Stimulated activated naive CD4-positive, alpha-beta T cell (primary cell): ENCODE results near the gene DRD5.
"Not testable (repeated sequence)": the region's sequence is repeated elsewhere in the genome, so short reads cannot be mapped to it uniquely, and the experiment has no call there.

ENCODE experiments used
- DNase-seq, 6 experiments: peaks; one replicate each; lab custom pipeline; 2025; lab: John Stamatoyannopoulos, UW

Gene DRD5

DNA sequence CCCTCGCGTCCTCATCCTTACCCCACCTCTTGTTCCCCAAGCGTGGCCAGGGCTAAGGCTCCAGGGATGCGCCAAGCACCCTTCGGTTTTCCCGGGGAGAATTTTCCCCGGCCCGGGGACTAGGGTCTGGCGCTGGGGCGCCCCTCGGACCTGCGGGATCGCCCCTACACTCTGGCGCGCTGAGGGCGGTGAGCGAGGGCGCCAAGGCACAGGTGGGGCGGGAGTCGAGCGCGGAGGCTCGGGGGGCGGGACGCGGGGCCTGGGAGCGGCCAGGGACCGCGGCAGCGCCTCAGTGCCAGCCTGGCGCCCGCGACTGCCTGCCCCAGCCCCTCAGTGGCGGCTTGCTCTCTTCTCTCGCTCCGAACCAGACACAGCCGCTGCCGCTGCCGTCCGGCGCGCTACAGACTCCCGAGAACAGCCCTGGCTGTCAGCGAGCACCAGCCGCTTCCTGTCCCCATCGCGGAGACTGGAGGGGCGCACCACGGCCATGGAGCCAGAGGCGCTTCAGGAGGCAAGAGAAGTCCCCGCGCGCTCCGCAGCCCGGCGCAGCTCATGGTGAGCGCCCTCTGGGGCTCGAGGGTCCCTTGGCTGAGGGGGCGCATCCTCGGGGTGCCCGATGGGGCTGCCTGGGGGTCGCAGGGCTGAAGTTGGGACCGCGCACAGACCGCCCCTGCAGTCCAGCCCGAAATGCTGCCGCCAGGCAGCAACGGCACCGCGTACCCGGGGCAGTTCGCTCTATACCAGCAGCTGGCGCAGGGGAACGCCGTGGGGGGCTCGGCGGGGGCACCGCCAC is at the start of gene DRD5:
Gene DRD5 (plus strand): TSS at position 292 of the 793 bp plus-strand sequence. CDS start 396 bp downstream, at position 688.
- DNase-seq, result no peak

DNA sequence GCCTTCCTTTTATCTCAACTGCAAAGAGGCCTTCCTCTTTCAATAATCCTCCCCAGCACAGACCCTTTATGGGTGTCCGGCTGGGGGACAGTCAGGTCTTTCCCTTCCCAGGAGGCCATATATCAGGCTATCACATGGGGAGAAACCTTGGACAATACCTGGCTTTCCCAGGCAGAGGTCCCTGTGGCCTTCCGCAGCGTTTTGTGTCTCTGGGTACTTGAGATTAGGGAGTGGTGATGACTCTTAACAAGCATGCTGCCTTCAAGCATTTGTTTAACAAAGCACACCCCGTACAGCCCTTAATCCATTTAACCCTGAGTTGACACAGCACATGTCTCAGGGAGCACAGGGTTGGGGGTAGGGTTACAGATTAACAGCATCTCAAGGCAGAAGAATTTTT is 49.2 kb upstream of the DRD5 start:
- not testable (repeated sequence) for DNase-seq

DNA sequence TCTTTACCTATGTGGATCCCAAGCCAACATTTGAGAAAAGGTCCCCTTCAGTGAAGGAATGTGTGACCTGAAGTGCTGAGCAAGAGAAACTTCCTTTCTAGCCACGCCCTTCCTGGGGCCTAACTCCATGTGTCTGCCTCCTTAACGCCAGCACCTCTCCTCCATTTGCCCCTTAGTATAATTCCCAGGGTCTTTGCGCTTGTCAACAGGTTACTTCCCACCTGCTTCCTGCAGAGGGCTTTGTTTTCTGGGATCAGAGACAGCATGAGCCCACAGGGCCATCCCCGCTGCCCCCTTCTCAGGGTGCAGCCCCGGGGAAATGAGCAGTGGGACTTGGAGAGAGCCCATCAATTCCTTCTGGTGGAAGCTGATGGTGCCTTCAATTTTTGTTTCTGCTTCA is 45.9 kb upstream of the DRD5 start:
- no peak for DNase-seq

DNA sequence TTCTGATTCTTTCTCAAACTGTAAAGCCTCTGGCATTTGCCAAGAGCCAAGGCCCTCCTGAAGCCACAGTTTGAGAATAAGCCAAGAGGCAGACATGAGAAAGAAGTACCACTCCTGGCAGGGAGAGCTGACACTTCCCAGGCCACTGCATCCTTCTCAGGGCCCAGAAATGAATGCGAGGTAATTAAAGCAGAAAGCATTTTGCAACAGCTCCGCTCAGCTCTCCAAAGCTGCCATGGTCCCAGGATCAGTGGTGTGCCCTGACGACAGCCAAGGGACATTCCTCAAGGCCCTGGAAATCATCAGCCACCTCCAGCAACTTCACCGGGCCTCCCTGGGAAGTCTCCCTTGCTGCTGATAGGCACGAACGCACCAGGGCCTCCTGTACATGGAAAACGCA is 44.2 kb upstream of the DRD5 start:
- DNase-seq, result not testable (repeated sequence)

DNA sequence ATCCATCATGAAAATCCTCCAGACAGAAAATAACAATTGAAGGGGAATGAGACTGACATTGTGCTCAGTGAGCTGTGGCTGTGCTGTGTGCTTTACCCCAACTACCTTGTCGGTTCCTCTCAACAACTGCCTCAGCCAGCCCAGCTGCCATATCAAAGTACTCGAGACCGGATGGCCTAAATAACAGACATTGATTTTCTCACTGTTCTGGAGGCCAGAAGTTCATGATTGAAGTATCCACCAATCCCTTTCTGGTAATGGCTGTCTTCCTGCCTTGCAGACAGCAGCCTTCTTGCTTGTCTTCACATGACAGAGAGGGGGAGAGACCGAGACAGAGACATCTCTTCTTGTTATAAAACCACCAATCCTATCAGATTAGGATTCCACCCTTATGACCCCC is 37.6 kb upstream of the DRD5 start:
- DNase-seq, result not testable (repeated sequence)

DNA sequence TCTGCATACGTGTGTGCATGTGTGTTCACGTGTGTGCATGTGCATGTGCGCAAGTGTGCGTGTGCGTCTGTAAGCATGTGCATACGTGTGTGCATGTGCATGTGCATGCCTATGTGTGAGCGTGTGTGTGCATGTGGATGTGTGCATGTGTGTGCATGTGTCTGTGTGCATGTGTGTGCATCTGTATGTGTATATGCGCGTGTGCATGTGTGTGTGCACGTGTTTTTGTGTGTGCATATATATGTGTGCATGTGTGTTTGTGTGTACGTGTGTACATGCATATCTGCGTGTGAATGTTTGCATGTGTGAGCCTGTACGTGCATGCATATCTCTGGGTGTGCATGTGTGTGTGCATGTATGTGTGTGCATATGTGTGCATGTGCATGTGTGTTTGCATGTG is 35.7 kb upstream of the DRD5 start:
- DNase-seq, result no peak

DNA sequence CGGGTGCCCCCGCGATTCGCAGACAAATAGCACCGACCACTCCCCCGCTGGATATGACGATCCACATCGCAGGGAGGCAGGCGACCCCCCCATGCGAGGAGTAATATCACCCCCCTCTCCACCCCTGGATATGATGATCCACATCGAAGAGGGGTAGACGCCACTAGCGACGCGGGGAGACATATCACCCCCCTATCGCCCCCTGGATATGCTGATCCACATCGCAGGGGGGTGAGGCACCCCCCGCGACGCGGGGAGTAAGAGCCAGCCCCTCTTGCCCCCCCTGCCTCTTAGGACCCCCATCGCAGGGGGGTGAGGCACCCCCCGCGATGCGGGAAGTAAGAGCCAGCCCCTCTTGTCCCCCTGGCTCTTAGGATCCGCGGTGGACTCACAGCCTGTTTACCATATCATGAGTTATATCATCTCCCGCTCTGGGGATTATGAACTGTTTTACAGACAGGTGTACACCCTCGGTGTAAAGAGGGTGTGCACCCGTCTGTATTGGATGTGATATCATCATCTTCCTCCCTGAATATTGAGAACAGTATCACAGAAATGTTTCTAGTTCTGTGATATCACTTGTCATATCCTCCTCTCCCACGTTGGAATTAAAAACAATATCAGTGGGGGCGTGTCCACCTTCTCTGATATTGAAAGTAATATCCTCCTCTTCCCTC is 22.7 kb upstream of the DRD5 start:
- DNase-seq, result no peak

DNA sequence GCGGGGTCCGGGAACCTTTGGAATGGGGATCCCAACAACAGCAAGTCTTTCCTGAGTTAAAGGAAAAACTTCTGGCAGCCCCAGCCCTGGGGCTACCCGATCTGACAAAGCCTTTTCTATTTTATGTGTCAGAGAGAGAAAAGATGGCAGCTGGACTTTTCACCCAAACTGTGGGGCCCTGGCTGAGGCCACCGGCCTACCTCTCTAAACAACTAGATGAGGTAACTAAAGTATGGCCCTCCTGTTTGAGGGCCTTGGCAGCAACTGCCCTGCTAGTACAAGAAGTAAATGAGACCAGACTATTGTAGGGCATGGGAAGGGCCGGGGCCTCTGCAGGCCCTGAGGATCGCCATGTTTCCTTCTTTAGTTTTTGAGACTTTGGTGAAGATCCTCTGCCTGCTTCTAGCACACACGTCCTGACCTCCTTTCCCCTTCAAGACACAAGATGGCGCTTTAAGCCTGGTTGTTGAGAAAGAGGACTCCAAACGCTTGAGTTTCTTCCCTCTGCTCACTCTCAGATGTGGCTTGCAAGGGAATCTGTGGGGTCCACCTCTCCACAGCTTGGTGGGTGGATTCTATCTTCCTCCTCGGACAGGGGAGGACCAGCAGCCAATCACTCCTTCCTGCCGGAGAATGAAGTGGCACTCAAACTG is 18.5 kb upstream of the DRD5 start:
- peak in 4 of 6 experiments; percentile 3 to 22 (median 14) for DNase-seq

DNA sequence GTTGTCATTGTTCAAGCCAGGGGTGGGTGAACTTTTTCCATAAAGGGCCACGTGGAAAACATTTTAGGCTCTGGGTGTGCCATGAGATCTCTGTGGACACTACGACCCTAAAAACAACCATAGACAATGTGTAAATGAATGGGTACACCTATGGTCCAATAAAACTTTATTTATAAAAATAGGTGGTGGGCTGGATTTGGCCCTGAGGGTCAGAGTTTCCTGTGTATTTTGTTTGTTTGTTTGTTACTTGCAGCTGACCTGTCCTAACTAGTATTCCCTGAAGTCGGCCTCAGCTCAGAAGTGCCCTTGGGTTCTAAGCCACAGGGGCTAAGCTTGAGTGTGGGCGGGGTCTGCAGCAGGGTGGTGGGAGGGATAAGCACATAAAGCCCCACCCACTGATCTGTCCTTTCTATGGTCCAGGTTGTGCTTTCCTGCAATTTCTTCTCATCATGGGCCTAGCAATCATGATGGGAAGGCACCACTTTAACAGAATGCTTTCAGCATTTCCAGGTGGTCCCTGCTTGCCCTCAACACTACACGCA is 17.2 kb upstream of the DRD5 start:
- DNase-seq, result no peak

DNA sequence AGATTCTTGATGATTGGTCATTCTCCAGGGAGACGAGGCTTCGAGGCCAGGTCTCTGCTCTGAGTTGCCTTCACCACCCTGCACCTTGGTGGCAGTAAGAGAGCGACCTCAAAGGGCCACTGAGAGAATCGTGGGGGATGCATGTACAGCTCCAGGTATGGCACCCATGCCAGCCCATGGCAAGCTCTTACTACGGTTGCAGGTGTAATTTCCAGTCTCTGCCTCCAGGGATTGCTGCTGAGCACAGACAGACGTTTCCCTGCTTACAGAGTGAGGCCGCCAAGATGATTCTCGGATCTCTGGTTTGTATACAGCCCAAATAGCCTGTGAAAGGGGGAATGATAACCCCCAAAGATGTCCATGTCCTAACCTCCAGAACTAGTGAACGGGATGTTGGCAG is 16.3 kb upstream of the DRD5 start:
- DNase-seq, result no peak

DNA sequence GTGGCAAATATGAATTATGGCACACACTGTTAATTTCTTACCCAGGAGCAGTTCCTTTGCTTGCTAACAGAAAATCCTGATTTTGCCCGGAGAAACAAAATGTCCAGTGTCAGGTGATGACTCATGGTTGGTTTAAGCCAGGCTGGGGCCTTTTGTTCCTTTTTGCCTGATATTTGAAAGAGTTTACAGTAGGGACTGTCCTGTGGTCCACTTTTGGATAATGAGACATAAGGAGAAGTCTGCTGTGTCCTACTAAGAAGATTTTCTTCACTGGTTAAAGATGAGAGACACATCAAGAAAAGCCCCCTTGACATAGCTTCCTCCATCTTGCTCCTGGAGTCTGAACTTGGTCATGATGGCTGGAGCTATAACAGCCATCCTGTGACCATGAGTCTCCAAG is 12.1 kb upstream of the DRD5 start:
- no peak for DNase-seq

DNA sequence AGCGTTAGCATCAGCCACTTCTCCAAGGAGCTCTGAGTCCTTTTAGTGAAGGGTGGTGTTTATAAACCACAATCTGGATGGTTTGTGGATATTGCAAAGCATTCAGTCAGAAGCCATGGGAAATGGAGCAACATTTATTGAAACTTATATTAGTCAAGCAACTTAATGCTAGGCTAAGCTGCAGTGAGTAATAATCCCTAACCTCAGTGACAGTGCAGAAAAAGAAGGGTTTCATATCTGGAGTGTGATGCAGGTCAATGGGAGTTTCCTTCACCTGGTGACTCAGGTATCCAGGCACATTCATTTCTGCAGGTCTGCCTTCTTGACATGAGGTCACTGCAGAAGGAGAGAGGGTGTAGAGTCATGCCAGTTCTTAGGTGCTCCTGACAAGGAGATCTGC is 10.4 kb upstream of the DRD5 start:
- no peak for DNase-seq

DNA sequence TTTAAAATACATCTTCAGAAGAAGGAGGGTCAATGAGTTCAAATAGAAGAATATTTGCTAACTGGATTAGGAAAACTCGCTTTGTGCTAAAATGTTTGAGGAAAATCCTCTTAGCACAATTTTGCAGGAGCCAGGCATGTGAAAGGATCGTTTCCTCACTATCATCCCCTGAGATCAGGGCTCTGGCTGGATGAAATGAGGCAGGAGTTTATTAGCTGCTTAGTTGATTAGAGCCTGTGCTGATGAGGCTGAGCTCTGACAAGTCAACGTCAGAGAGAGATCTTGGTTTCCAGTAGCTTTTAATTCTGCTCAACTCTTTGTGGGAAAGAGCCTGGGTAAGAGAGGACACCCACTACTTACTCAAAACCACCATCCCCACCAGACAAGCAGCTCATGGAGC is 8.0 kb upstream of the DRD5 start:
- no peak for DNase-seq

DNA sequence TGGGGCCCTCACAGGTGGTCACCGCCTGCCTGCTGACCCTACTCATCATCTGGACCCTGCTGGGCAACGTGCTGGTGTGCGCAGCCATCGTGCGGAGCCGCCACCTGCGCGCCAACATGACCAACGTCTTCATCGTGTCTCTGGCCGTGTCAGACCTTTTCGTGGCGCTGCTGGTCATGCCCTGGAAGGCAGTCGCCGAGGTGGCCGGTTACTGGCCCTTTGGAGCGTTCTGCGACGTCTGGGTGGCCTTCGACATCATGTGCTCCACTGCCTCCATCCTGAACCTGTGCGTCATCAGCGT is 652 bp downstream of the DRD5 start:
- DNase-seq, result no peak

DNA sequence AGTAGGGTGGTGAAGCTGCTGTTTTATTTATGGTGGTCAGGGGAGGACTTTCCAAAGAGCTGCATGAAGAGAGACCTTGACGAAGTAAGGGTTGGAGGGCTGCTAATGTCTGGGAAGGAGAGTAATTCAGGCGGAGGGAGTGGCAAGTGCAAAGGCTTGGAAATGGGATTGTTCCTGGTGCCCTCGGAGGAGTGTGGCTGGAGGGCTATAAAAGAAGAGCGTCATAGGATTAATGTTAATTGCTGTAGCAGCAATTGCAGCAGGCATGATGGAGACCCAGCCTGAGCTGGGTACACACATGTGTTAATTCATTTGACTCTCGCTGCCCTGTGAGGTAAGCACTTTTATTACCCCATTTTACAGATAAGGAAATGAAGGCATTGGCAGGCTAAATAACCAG is 4.5 kb downstream of the DRD5 start:
- not testable (repeated sequence) for DNase-seq

DNA sequence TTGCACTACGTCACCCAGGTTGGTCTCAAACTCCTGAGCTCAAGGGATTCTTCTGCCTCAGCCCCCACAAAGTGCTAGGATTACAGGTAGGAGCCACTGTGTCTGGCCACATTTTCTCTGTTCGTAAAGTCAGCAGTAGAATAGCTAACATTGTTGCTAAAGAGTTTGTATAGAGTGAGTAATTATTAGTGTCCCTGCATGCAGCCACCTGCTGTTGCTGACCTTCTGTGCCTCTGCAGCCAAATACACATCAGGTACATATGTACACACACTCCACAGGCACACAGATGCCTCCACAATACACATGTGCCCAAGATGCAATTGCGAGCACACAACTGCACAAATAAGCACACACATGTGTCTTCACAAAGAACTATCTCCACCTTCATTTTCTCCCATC is 10.9 kb downstream of the DRD5 start:
- no peak for DNase-seq

DNA sequence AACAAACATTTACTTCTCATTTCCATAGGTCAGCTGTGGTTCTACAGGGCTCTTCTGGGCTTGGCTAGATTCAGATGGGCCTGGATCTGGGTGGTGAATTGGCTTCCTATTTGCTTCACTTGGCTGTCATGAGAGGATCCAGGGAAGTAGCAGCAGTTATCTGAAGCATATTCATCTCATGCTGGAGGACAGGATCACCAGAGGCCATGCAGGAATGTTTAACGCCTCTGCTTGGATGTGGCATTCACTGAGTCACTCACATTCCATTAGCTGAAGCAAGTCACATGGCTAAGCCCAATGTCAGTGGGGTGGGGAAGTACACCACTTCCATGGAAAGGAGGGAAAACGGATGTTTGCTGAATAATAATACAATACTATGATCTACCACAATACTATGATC is 15.2 kb downstream of the DRD5 start:
- not testable (repeated sequence) for DNase-seq

DNA sequence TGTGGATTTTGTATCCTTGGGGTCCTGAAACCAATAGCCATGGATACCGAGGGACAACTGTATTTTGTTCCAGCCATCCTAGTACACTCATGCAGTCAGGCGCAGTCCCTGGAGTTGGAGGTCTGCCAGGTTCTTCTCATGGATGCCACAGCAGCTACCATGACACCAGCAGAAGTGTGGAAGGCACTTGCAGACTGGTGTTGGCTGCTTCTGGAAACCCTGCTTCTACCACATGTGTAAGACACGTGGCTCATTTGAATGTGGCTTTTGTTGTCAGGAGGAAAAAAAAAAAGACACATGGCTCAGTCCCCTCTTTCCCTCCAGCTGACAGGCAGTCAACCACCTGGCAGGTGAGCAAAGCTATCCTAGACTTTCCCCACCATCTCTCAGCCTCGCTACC is 19.4 kb downstream of the DRD5 start:
- no peak for DNase-seq

DNA sequence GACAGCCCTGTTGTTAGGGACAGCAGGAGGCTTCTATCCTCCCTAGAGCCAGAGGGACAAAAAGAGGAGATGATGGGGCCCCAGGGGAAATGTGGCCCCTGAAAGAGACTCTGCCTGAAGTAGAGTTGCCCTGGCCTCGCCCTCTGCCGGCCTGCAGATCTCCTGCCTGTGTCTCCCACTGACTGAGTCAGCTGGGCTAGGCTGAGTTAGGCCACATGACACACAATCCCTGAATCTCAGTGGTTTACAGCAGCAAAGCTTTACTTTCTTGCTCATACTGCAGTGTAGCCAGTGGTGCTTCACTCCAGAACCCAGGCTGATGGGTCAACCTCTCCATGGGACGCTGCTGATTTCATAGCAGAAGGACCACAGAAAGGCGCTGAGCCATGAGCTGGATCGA is 23.5 kb downstream of the DRD5 start:
- DNase-seq, result no peak

DNA sequence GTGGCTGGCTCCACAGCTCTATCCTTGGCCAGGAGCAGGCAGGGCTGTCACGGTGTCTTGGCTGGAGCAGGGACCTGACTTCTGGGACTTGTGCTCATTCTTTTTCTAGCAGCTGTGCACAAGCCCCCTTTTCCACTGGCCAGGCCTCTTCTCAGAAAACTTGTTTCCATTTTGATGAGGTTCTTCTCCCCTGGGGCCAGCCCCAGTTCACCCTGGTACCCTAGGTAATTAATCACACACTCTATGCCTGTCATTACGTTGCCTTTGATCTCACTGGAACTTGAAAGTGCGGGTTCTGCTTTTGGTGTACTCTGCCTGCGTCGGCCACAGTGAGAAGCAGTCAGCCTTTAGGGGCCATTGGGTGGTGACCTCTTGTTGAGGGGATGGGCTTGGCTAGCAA is 26.6 kb downstream of the DRD5 start:
- no peak for DNase-seq

DNA sequence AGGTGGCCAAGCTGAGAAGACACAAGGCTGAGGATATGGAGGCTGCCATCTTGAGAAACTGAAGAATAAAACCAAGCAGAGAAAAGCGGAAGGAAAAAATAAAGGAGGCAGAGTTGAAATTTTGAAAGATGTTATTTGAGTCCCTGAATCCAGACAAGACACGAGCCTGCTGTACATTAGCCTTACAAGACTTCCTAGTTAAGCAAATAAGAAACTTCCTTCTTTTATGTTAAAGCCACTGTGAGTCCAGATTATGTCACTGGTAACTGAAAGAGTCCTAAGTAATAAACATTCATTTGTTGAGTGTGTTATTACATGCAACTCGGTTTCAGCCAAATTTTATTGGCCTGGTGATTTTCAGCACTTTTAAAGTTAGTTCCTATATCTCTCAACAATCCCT is 30.4 kb downstream of the DRD5 start:
- DNase-seq, result no peak

DNA sequence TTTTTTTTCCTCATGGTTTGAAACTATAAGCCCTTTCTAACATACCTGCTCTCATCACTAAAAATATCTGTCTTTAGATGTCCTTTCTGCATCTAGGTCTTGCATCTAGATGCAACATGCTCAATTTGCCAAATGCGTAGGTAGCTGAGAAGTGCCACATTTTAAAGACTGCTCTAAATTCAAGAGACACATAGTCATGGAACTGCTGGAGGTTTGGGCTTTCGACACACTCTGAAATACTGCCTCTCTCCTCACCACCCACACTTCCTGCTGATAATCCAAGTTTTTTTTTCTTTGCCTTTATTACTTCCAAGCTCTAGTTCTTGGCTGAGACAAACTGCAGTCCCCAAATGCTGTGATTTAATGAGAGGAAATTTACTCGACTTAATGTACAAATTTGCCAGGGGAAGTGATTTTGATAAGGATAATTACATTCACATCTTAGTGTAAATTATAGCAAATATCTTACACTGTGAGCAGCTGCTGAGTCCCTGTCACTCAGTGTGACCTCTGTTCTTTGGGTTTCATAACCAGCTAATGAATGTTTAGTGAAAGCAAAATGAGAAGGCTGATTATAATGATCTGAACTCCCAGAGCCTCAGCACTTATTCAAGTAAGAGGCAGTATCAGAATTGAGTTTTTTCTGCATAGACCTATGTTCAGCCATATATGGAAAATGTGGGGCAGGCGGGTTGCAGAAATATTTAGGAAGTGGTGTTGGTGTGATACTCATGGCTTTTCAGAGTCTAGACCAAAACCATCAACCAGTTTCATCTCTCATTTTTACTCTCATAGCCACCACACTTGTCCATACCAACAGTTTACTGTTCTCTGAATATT is 31.3 kb downstream of the DRD5 start:
- no peak for DNase-seq
